CD4-positive, CD25-positive, alpha-beta regulatory T cell (primary cell): ENCODE data around the gene ATP6V0D1. TPM values are rescaled to one million over a fixed set of nuclear protein-coding genes. Genes with fewer than 3 reads are reported as not detected.

Experiments
- ATAC-seq, 2 donors: fragments of 150-1000 bp; cut with Tn5 transposase; one replicate each; pipeline ENCODE4 v1.10.0; 2021; ENCODE audit warnings: low read depth in 2 of 2, moderate number of reproducible peaks in 2 of 2, moderate library complexity in 1 of 2
- DNase-seq, 3 donors: peaks; one replicate each; pipeline versions ENCODE4 v3.0.0 to v3.0.0-alpha.2; 2012 to 2022; ENCODE audit warnings: mixed read lengths in 1 of 3
- H3K27ac ChIP-seq: one replicate; pipeline ENCODE4 v1.7.0; 2013; ENCODE audit warnings: mild to moderate bottlenecking, low read length; ENCODE audit not compliant: insufficient read depth, poor library complexity, severe bottlenecking
- H3K27me3 ChIP-seq: one replicate; pipeline ENCODE4 v1.7.0; 2013; ENCODE audit warnings: low read length; ENCODE audit not compliant: control insufficient read depth, insufficient read depth
- H3K36me3 ChIP-seq: one replicate; pipeline ENCODE4 v1.7.0; 2013; ENCODE audit warnings: mild to moderate bottlenecking, low read length, moderate library complexity; ENCODE audit not compliant: control insufficient read depth, insufficient read depth
- H3K4me1 ChIP-seq: 2 replicates; pipeline ENCODE4 v1.7.0; 2013; ENCODE audit warnings: mild to moderate bottlenecking, low read length; ENCODE audit not compliant: insufficient read depth, control insufficient read depth, poor library complexity, severe bottlenecking
- H3K4me3 ChIP-seq: one replicate; pipeline ENCODE4 v1.7.0; 2013; ENCODE audit warnings: low read depth, mild to moderate bottlenecking, low read length, moderate library complexity
- H3K9me3 ChIP-seq, 2 experiments: 1 replicate in 1 of 2; 2 replicates in 1 of 2; pipeline ENCODE4 v1.7.0; 2013; ENCODE audit warnings: low read length in 2 of 2, mild to moderate bottlenecking in 1 of 2, moderate library complexity in 1 of 2; ENCODE audit not compliant: control insufficient read depth in 2 of 2
- H3K27ac Mint-ChIP-seq, 3 donors: one replicate each; pipeline ENCODE4 v1.8.0; 2020 to 2022; ENCODE audit warnings: mild to moderate bottlenecking in 3 of 3, mixed read lengths in 3 of 3, moderate library complexity in 2 of 3
- H3K27me3 Mint-ChIP-seq: one replicate; pipeline ENCODE4 v1.8.0; 2022; ENCODE audit warnings: mild to moderate bottlenecking, mixed read lengths
- H3K36me3 Mint-ChIP-seq: one replicate; pipeline ENCODE4 v1.8.0; 2020; ENCODE audit warnings: mixed read lengths
- H3K4me1 Mint-ChIP-seq, 4 donors: one replicate each; pipeline ENCODE4 v1.8.0; 2020 to 2022; ENCODE audit warnings: mixed read lengths in 4 of 4, mild to moderate bottlenecking in 1 of 4
- H3K4me3 Mint-ChIP-seq, 4 donors: one replicate each; pipeline ENCODE4 v1.8.0; 2020 to 2022; ENCODE audit warnings: mild to moderate bottlenecking in 4 of 4, mixed read lengths in 4 of 4, moderate library complexity in 3 of 4
- H3K9me3 Mint-ChIP-seq, 7 donors: one replicate each; pipeline ENCODE4 v1.8.0; 2020 to 2022; ENCODE audit warnings: mixed read lengths in 7 of 7, mild to moderate bottlenecking in 3 of 7, moderate library complexity in 2 of 7
- polyA plus RNA-seq, 4 donors: library from polyadenylated mRNA; unstranded; fragments of 300-500 nt; fragmentation: Illumina TruSeq; gene quantifications; one replicate each; pipeline ENCODE4 v1.2.3, GENCODE V29; 2021
- total RNA-seq: library from RNA; stranded (reverse); gene quantifications from one replicate; pipeline ENCODE4 v1.2.3, GENCODE V29; 2022

ATP6V0D1 gene
- total and polyA plus RNA-seq, 5 donors from 2014 or later = 92.5 to 141 (median 127) TPM

DNA sequence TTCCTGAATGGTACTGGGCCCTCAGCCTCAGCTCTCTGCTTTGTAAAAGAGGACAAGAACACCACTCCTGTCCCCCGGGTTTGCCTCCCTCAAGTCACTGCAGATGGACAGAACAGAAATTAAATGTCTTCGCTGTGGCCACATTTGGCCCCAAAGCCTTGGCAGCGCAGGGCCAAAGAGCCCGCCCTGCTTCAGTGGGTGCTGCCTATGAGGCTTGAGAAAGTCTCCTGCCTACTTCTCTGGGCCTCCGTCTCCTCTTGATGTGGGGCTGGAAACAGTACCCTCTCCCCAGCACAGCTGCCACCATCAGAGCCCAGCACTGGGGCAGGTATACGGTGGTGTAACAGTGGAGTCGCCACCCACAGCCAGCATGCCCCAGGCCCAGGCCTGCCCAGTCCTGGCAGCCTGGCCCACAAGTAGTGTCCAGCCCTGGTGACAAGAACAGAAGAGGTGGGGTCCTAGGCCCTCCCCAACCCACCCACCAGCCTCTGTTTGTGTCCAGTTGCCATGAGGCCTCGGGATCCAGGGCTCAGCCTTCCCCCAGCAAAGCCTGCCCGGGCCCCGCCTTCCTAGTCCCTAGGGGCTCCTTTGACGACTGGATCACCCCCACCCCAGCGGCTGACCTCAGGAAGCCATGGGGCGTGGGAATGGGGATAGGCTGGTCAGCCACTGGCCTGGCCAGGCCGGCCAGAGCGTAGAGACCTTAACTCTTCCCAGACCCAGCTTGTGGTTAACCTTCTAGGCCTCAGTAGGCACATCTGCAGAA lies 83.7 kb downstream of the ATP6V0D1 start:
- peaks cover 0 to 1% (median 0%) of the 10 kb centered on the region in 7 donors for H3K9me3 Mint-ChIP-seq
- no peaks in the 10 kb centered on the region for H3K27me3 ChIP-seq
- peaks cover 0 to 14% (median 3%) of the 10 kb centered on the region in 4 donors for H3K4me1 Mint-ChIP-seq
- H3K27ac ChIP-seq = no peak overlapping the region
- no peaks in the 10 kb centered on the region for H3K9me3 ChIP-seq
- no peaks in the 10 kb centered on the region for H3K36me3 ChIP-seq
- DNase-seq (no peak), ATAC-seq (no peak)
- H3K36me3 Mint-ChIP-seq = no peaks in the 10 kb centered on the region
- H3K27me3 Mint-ChIP-seq = peaks cover 32% of the 10 kb centered on the region
- peak overlapping the region in 1 of 4 donors; percentile 47 for H3K4me3 Mint-ChIP-seq
- H3K4me3 ChIP-seq = no peak overlapping the region
- no peak overlapping the region for H3K27ac Mint-ChIP-seq
- H3K4me1 ChIP-seq = peaks cover 18% of the 10 kb centered on the region

DNA sequence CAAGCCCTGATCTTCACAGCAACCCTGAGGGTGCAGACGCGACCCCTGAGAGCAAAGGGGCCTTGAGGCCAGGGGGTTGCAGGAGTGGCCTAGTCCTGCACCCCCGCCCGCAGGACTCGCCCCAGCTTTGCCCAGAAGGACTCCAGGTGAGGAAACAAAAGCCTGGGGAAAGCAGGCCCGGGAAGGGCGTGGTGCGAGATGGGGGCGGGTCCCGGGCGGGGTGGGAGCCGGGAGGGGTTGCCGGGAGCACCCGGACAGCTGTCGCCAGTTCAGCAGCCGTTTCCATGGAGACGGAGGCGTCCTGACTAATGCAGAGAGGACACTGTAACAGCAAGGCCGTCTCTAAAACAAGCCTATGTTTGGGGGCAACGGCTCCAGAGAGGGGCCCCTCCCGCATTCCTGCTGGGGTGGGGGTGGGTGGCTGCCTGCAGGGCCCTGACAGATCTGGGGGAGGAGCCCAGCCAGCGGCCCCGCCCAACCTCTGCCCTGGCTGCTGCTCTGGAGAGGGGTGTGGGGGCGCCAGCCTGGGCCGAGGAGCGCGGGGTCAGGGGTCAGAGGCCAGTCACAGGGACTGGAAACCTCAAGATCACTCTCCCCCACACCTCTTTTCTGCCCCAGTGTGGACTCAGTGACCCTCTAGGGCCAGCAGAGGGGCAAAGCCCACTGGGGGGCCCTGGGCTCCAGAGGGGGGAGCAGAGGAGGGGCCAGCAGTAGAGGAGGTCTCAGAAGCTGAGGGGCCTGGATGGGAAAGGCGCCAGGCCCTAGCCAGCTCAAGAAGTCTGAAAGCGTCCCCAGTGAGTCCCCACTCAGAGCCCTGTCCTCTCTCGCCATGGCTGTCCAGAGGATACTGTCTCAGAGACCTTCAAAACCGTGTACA lies 84.6 kb downstream of the ATP6V0D1 start:
- H3K4me1 ChIP-seq = peaks cover 18% of the 10 kb centered on the region
- Mint-ChIP-seq H3K36me3 (no peaks in the 10 kb centered on the region), H3K27ac (no peak overlapping the region), H3K4me1 (peaks cover 0 to 17% (median 3%) of the 10 kb centered on the region in 4 donors), H3K27me3 (peaks cover 39% of the 10 kb centered on the region), H3K9me3 (peaks cover 0 to 1% (median 0%) of the 10 kb centered on the region in 7 donors), H3K4me3 (no peak overlapping the region)
- ATAC-seq (no peak), DNase-seq (no peak)
- no peaks in the 10 kb centered on the region for H3K9me3 ChIP-seq
- no peaks in the 10 kb centered on the region for H3K36me3 ChIP-seq
- H3K27me3 ChIP-seq = no peaks in the 10 kb centered on the region
- no peak overlapping the region for H3K27ac ChIP-seq
- no peak overlapping the region for H3K4me3 ChIP-seq

DNA sequence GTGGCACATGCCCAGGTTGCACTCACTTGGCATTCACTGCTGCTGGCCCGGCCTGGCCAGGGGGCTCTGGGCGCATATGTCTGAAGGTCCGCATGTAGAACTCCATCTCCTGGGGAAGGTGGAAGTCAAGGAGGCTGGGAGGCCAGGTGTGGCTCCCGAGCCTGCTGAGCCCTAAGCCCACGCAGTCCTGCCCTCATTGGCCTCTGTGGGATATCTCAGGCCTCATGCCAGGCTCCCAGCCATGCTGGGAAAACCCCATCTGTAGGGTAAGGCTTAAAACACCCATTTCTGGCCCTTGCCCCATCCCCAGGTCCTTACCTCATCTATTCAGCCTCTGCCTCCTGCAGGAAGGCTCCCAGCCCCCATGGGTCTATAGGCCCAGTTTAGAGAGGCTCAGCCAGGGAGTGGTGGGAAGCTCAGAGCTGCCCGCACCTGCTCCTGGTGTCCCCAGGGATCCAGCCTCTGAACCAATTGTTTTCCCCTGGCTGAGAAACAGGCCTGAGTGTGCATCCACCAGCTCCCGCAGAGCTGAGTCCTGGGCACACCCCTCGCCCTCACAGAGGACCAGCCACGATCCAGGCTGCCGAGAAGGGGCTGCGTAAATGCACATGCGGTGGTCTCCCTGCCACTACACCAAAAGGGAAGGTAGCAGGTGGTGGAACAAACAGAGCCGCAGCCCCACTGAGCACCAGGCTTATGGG lies 85.3 kb downstream of the ATP6V0D1 start:
- H3K4me1 Mint-ChIP-seq = peaks cover 0 to 18% (median 3%) of the 10 kb centered on the region in 4 donors
- Histone ChIP-seq H3K9me3 (no peaks in the 10 kb centered on the region), H3K4me3 (no peak overlapping the region), H3K27me3 (no peaks in the 10 kb centered on the region), H3K4me1 (peaks cover 18% of the 10 kb centered on the region), H3K27ac (no peak overlapping the region), H3K36me3 (no peaks in the 10 kb centered on the region)
- peaks cover 39% of the 10 kb centered on the region for H3K27me3 Mint-ChIP-seq
- peaks cover 0 to 1% (median 0%) of the 10 kb centered on the region in 7 donors for H3K9me3 Mint-ChIP-seq
- DNase-seq (no peak), ATAC-seq (no peak)
- no peak overlapping the region for H3K27ac Mint-ChIP-seq
- H3K4me3 Mint-ChIP-seq = no peak overlapping the region
- H3K36me3 Mint-ChIP-seq = no peaks in the 10 kb centered on the region

DNA sequence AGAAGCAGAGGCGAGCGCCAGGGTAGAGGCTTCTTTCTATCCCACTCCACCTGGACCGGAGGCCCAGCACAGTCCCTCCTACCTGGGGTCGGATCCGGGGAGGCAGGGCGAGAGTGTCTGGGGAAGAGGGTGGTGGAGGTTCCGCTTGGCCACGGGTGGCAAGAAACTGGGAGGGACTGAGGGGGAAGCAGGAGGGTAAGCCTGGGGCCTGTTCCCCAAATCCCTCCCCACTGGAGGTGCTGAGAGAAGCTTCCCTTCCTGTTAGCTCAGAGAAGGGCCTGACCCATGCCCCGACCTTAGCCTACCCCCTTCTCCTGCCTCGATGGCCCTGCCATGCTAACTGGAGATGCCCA lies 85.9 kb downstream of the ATP6V0D1 start:
- no peaks in the 10 kb centered on the region for H3K9me3 ChIP-seq
- peaks cover 18% of the 10 kb centered on the region for H3K4me1 ChIP-seq
- H3K4me1 Mint-ChIP-seq = peaks cover 0 to 18% (median 3%) of the 10 kb centered on the region in 4 donors
- no peak overlapping the region for H3K27ac ChIP-seq
- DNase-seq (no peak), ATAC-seq (no peak)
- H3K27me3 ChIP-seq = no peaks in the 10 kb centered on the region
- no peaks in the 10 kb centered on the region for H3K36me3 ChIP-seq
- H3K4me3 ChIP-seq = no peak overlapping the region
- H3K9me3 Mint-ChIP-seq = peaks cover 0 to 1% (median 0%) of the 10 kb centered on the region in 7 donors
- peaks cover 42% of the 10 kb centered on the region for H3K27me3 Mint-ChIP-seq
- H3K27ac Mint-ChIP-seq = no peak overlapping the region
- no peaks in the 10 kb centered on the region for H3K36me3 Mint-ChIP-seq
- H3K4me3 Mint-ChIP-seq = no peak overlapping the region

- no peaks in the 10 kb centered on the region for H3K27me3 ChIP-seq
- H3K27ac Mint-ChIP-seq = no peak overlapping the region
- no peak for DNase-seq
Observed at GRCh38 chr16:67394155-67395104, 86.5 kb downstream of the ATP6V0D1 start.

GRCh38 chr16:67393788-67394154 lies 87.2 kb downstream of the ATP6V0D1 start:
- H3K9me3 Mint-ChIP-seq = peaks cover 0 to 1% (median 0%) of the 10 kb centered on the region in 7 donors
- DNase-seq (no peak), ATAC-seq (no peak)
- Histone ChIP-seq H3K36me3 (no peaks in the 10 kb centered on the region), H3K27ac (no peak overlapping the region), H3K4me3 (no peak overlapping the region), H3K27me3 (no peaks in the 10 kb centered on the region), H3K4me1 (peaks cover 18% of the 10 kb centered on the region), H3K9me3 (no peaks in the 10 kb centered on the region)
- peaks cover 48% of the 10 kb centered on the region for H3K27me3 Mint-ChIP-seq
- H3K27ac Mint-ChIP-seq = no peak overlapping the region
- H3K36me3 Mint-ChIP-seq = no peaks in the 10 kb centered on the region
- H3K4me3 Mint-ChIP-seq = peak overlapping the region in 3 of 4 donors; percentile 31 to 62 (median 56)
- H3K4me1 Mint-ChIP-seq = peaks cover 0 to 18% (median 3%) of the 10 kb centered on the region in 4 donors

More at GRCh38 chr16:67394155-67395104, 86.5 kb downstream of the ATP6V0D1 start:
- peak overlapping the region in 3 of 4 donors; percentile 31 to 62 (median 56) for H3K4me3 Mint-ChIP-seq
- no peaks in the 10 kb centered on the region for H3K36me3 Mint-ChIP-seq
- Histone ChIP-seq H3K36me3 (no peaks in the 10 kb centered on the region), H3K4me1 (peaks cover 18% of the 10 kb centered on the region), H3K9me3 (no peaks in the 10 kb centered on the region), H3K27ac (no peak overlapping the region), H3K4me3 (no peak overlapping the region)
- H3K9me3 Mint-ChIP-seq = peaks cover 0 to 1% (median 0%) of the 10 kb centered on the region in 7 donors
- H3K4me1 Mint-ChIP-seq = peaks cover 0 to 18% (median 3%) of the 10 kb centered on the region in 4 donors
- peaks cover 48% of the 10 kb centered on the region for H3K27me3 Mint-ChIP-seq
- ATAC-seq = no peak
